ENCODE measurements around the gene RBBP5. TPM values are rescaled to one million over a fixed set of nuclear protein-coding genes. Genes with fewer than 3 reads are reported as not detected.
A peak's percentile ranks its signal among the peaks of the same experiment; 100 is the strongest.

Gene RBBP5
- total RNA-seq (2021) = 17.7 and 17.9 TPM in 2 replicates
- Bru-seq, nascent RNA = percentile 85 among the genes with signal in this experiment
- BruChase-seq, experiment 1, labeled RNA remaining after a 2-hour chase = percentile 86 among the genes with signal in this experiment
- BruChase-seq, experiment 2, labeled RNA remaining after a 6-hour chase = percentile 90 among the genes with signal in this experiment
- long read RNA-seq, full-length matches to known transcripts = 12 of 16 reads
- long read RNA-seq, partial matches to known transcripts = 1 of 16 reads
- long read RNA-seq, other reads (novel, unspliced or antisense) = 3 of 16 reads

DNA sequence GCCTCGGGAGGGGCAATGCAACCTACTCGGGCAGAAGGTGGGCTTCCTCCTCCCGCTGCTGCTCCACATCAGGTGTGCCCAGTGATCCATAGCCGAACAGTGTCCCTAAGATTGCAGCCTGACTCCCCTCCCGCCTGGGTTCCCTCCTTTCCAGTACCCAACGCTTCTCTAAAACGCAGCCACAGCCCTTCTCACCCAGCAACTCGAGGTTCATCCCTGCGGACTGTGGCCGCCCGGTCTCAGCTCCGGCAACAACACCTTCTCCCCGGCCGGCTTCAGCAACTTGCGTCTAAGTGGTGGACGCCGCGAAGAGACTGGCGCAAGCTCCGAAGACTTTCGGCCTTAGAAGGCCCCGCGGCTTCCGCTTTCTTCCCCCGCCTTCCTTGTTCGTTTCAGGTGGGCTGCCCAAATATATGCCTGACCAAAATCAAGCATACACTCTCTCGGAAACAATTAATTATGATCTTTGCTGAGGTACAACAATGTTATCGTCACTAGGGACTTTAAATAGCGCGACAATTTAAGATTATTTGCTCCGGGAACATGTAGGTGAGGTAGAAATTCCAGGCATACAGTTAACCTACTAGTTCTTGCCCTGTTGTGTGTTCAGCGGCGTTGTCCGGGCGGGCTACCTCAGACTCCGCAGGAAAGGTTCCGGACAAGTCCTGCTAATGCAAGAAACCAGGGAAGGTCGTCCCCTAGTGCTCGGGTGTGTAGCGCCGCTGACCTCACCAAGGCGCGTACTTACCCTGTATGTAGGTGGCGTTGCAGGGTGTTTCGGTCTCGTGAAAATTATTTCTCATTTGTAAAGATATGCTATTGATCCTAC is at the start of gene RBBP5:
Gene RBBP5, minus strand, starts transcription at position 319 of the 829 bp plus-strand sequence. Its CDS starts 105 bp downstream, at position 214.
- no TSS peak for BruUV-seq (replicated peaks)
- Histone ChIP-seq H3K9me2 (ENCODE audit: insufficient read depth) (no peaks in the 10 kb centered on the region), H3K27ac (peak within 1 kb of the TSS; percentile 79), H3K27me3 (ENCODE audit: insufficient read depth, low read depth) (no peaks in the 10 kb centered on the region), H3K4me3 (peak within 1 kb of the TSS; percentile 84), H2AFZ (peak within 1 kb of the TSS; percentile 91), H3K4me2 (peak within 1 kb of the TSS; percentile 99), H3F3A (ENCODE audit: insufficient read depth, low read depth) (no peaks in the 10 kb centered on the region), H3K4me1 (replicated peaks; ENCODE audit: insufficient read depth) (peaks cover 13% of the 10 kb centered on the region), H4K20me1 (ENCODE audit: insufficient read depth) (peaks cover 3% of the 10 kb centered on the region; the same call in 1 of the 2 replicates), H3K9me3 (ENCODE audit: insufficient read depth, low read depth) (no peaks in the 10 kb centered on the region), H3K79me2 (ENCODE audit: low read depth) (peaks cover 35% of the 10 kb centered on the region), H3K36me3 (ENCODE audit: low read depth) (0 out of 2 replicates have a peak, but pooled peaks cover 6% of the 10 kb centered on the region)
- peak; percentile 94 to 95 for DNase-seq
- ChIA-PET POLR2A (ENCODE audit: unreplicated experiment) (interaction anchor here (0.7 kb wide), 1 partner anchor 1967 kb away, joined by 4 read pairs; no protein-coding TSS in a partner anchor), CTCF (no interaction called here)
- TF ChIP-seq EZH2 (IDR thresholded peaks at IDR 0.05; ENCODE audit: low read depth) (no peak), CTCF (conservative IDR thresholded peaks at IDR 0.05) (peak; percentile 63)
- intact Hi-C loops (cut with micrococcal nuclease; ENCODE audit: unreplicated experiment) = loop anchor here (1.0 to 2.0 kb wide), 5 partner anchors 19 to 606 kb away; partner anchors contain the start of genes DSTYK, MDM4 and TMCC2

- H3K4me2 ChIP-seq = no peak overlapping the region
- H3K27me3 ChIP-seq (ENCODE audit: insufficient read depth, low read depth) = no peaks in the 10 kb centered on the region
- no peaks in the 10 kb centered on the region for H3K79me2 ChIP-seq (ENCODE audit: low read depth)
- ChIA-PET POLR2A (ENCODE audit: unreplicated experiment) (no interaction called here), CTCF (interaction anchor here (0.7 kb wide), 1 partner anchor 87 kb away, joined by 5 read pairs; no protein-coding TSS in a partner anchor)
- H3K4me1 ChIP-seq (replicated peaks; ENCODE audit: insufficient read depth) = peaks cover 30% of the 10 kb centered on the region
- no peaks in the 10 kb centered on the region for H3K36me3 ChIP-seq (ENCODE audit: low read depth)
- no peak overlapping the region for H2AFZ ChIP-seq
- H3K9me3 ChIP-seq (ENCODE audit: insufficient read depth, low read depth) = no peaks in the 10 kb centered on the region
- intact Hi-C loops (cut with micrococcal nuclease; ENCODE audit: unreplicated experiment) = no loop called here
- H3K27ac ChIP-seq = no peak overlapping the region
- no peaks in the 10 kb centered on the region for H3K9me2 ChIP-seq (ENCODE audit: insufficient read depth)
- no peaks in the 10 kb centered on the region for H4K20me1 ChIP-seq (ENCODE audit: insufficient read depth)
- BruUV-seq (replicated peaks) = no TSS peak
- no peak for TF ChIP-seq CTCF (conservative IDR thresholded peaks at IDR 0.05)
- H3K4me3 ChIP-seq = no peak overlapping the region
- DNase-seq = no peak
- H3F3A ChIP-seq (ENCODE audit: insufficient read depth, low read depth) = peaks cover 20% of the 10 kb centered on the region
Observed at GRCh38 chr1:205171369-205171768, 49.6 kb upstream of the RBBP5 start.

DNA sequence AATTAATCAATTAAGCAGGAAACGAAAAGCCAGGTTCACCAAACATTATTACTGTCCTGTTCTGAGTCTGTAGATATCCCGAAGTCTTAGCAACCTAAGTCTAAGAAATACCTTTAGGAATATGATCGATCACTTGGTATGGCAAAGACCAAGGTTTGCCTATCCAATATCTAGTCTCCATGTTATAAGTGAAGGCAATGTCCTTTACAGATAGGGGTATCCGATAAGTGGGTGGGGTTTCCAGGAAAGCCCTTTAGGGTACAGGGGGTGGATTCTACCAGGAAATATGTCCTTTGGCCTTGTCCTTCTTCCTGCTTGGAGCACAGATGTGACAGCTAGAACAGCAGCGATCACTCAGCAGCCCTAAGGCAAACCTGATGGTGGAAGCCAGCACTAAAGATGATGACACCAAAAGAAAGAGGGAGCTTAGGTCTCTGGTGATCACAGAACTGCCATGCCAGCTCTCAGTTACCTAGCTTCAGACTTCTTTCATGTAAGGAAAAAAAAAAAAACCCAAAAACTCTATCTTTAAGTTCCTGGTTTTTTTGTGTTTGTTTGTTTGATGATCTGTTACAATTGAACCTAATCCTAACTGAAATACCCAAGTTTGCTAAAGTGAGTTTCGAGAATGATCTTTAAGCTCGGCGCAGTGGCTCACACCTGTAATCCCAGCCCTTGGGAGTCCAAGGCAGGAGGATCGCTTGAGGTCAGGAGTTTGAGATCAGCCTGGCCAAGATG is 48.9 kb upstream of the RBBP5 start:
- intact Hi-C loops (cut with micrococcal nuclease; ENCODE audit: unreplicated experiment) = no loop called here

More for the DNA sequence above, 48.9 kb upstream of the RBBP5 start:
- peaks cover 24% of the 10 kb centered on the region for H3K4me1 ChIP-seq (replicated peaks; ENCODE audit: insufficient read depth)
- no peaks in the 10 kb centered on the region for H3K9me2 ChIP-seq (ENCODE audit: insufficient read depth)
- H3K79me2 ChIP-seq (ENCODE audit: low read depth) = no peaks in the 10 kb centered on the region
- no peak for DNase-seq
- H3K27me3 ChIP-seq (ENCODE audit: insufficient read depth, low read depth) = no peaks in the 10 kb centered on the region
- POLR2A ChIA-PET (ENCODE audit: unreplicated experiment) = no interaction called here
- CTCF ChIA-PET = interaction anchor here (0.7 kb wide), 1 partner anchor 88 kb away, joined by 5 read pairs; no protein-coding TSS in a partner anchor
- H3F3A ChIP-seq (ENCODE audit: insufficient read depth, low read depth) = peaks cover 14% of the 10 kb centered on the region
- H2AFZ ChIP-seq = no peak overlapping the region
- H3K36me3 ChIP-seq (ENCODE audit: low read depth) = no peaks in the 10 kb centered on the region
- TF ChIP-seq CTCF (conservative IDR thresholded peaks at IDR 0.05) (no peak), EZH2 (IDR thresholded peaks at IDR 0.05; ENCODE audit: low read depth) (no peak)
- H3K4me2 ChIP-seq = no peak overlapping the region
- no peaks in the 10 kb centered on the region for H3K9me3 ChIP-seq (ENCODE audit: insufficient read depth, low read depth)
- no peaks in the 10 kb centered on the region for H4K20me1 ChIP-seq (ENCODE audit: insufficient read depth)
- no peak overlapping the region for H3K27ac ChIP-seq
- BruUV-seq (replicated peaks) = no TSS peak
- no peak overlapping the region for H3K4me3 ChIP-seq
